HL-60 (cell line): ENCODE results near the gene ADCY3.

ENCODE experiments used
- DNase-seq, 2 experiments: peaks; one replicate each; pipeline ENCODE4 v3.0.0-alpha.2; 2010 to 2020; ENCODE audit warnings: low read depth in 1 of 2, low spot score in 1 of 2
- H3K27ac ChIP-seq: fragments of 250-450 bp; sonication (Bioruptor Pico); replicated peaks from 2 replicates; pipeline ENCODE4 v1.5.1; 2020; ENCODE audit warnings: mild to moderate bottlenecking, moderate library complexity
- H3K27me3 ChIP-seq: fragments of 250-450 bp; sonication (Bioruptor Pico); 2 replicates; pipeline ENCODE4 v1.5.1; 2021; ENCODE audit warnings: mild to moderate bottlenecking, moderate library complexity; ENCODE audit not compliant: insufficient read depth, poor library complexity, severe bottlenecking
- H3K4me3 ChIP-seq: replicated peaks from 2 replicates; pipeline ENCODE4 v1.5.1; 2011; ENCODE audit warnings: mild to moderate bottlenecking, control low read depth, low read length; ENCODE audit not compliant: insufficient read depth
- GABPA ChIP-seq: IDR thresholded peaks from 2 replicates; pipeline ENCODE4 v1.6.1; 2012; ENCODE audit warnings: low read depth
- POLR2AphosphoS5 ChIP-seq: IDR thresholded peaks from 2 replicates; pipeline ENCODE4 v1.6.1; 2012; ENCODE audit warnings: low read depth
- SPI1 ChIP-seq: IDR thresholded peaks from 2 replicates; pipeline ENCODE4 v1.6.1; 2012; ENCODE audit warnings: low read depth, mild to moderate bottlenecking, borderline replicate concordance
- TF ChIP-seq, protein P1 (sequence below): IDR thresholded peaks from 2 replicates; pipeline ENCODE4 v1.6.1; 2012; ENCODE audit warnings: low read depth; ENCODE audit not compliant: insufficient replicate concordance
- TF ChIP-seq, protein P2 (sequence below): IDR thresholded peaks from one replicate; pipeline ENCODE4 v1.5.1; 2011; ENCODE audit warnings: low read length, control low read depth, inconsistent platforms; ENCODE audit not compliant: insufficient read depth

The ADCY3 gene

DNA sequence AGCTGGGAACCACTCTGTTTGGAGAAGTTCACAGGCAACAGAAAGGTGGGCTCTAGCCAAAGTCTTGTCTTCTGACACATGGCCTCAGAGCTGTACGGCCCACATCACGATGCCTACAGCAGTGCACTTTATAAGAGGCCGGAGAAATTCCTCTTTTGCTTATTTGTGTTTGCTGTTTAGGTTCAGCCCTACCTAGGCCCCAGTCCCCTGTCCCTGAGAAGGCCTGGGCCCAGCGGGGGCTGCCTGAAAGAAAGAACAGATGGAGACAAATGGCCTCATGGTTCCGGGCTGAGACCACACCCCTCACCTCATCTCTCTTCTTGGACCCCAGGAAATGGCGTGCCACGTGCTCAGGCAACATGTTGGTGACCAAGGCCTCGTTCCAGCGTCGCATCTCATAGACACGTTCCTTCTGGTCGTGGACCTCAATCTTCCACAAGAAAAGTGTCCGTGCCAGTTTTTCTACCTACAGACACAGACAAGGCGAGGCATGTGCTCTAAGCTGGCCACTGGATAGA, 95.9 kb downstream of the ADCY3 start:
- H3K27me3 ChIP-seq, result no peaks in the 10 kb centered on the region
- H3K4me3 ChIP-seq, result no peak overlapping the region
- TF ChIP-seq GABPA (no peak), SPI1 (no peak), POLR2AphosphoS5 (no peak)
- TF ChIP-seq, protein P1, sequence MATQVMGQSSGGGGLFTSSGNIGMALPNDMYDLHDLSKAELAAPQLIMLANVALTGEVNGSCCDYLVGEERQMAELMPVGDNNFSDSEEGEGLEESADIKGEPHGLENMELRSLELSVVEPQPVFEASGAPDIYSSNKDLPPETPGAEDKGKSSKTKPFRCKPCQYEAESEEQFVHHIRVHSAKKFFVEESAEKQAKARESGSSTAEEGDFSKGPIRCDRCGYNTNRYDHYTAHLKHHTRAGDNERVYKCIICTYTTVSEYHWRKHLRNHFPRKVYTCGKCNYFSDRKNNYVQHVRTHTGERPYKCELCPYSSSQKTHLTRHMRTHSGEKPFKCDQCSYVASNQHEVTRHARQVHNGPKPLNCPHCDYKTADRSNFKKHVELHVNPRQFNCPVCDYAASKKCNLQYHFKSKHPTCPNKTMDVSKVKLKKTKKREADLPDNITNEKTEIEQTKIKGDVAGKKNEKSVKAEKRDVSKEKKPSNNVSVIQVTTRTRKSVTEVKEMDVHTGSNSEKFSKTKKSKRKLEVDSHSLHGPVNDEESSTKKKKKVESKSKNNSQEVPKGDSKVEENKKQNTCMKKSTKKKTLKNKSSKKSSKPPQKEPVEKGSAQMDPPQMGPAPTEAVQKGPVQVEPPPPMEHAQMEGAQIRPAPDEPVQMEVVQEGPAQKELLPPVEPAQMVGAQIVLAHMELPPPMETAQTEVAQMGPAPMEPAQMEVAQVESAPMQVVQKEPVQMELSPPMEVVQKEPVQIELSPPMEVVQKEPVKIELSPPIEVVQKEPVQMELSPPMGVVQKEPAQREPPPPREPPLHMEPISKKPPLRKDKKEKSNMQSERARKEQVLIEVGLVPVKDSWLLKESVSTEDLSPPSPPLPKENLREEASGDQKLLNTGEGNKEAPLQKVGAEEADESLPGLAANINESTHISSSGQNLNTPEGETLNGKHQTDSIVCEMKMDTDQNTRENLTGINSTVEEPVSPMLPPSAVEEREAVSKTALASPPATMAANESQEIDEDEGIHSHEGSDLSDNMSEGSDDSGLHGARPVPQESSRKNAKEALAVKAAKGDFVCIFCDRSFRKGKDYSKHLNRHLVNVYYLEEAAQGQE, result no peak
- TF ChIP-seq, protein P2, sequence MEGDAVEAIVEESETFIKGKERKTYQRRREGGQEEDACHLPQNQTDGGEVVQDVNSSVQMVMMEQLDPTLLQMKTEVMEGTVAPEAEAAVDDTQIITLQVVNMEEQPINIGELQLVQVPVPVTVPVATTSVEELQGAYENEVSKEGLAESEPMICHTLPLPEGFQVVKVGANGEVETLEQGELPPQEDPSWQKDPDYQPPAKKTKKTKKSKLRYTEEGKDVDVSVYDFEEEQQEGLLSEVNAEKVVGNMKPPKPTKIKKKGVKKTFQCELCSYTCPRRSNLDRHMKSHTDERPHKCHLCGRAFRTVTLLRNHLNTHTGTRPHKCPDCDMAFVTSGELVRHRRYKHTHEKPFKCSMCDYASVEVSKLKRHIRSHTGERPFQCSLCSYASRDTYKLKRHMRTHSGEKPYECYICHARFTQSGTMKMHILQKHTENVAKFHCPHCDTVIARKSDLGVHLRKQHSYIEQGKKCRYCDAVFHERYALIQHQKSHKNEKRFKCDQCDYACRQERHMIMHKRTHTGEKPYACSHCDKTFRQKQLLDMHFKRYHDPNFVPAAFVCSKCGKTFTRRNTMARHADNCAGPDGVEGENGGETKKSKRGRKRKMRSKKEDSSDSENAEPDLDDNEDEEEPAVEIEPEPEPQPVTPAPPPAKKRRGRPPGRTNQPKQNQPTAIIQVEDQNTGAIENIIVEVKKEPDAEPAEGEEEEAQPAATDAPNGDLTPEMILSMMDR, result no peak
- no peak for DNase-seq
- H3K27ac ChIP-seq, result no peak overlapping the region

GRCh38 chr2:24822049-24822706, 97.9 kb downstream of the ADCY3 start:
- H3K27me3 ChIP-seq, result no peaks in the 10 kb centered on the region
- TF ChIP-seq, protein P1, result no peak
- TF ChIP-seq POLR2AphosphoS5 (no peak), GABPA (no peak), SPI1 (no peak)
- TF ChIP-seq, protein P2, result no peak
- DNase-seq, result no peak
- no peak overlapping the region for H3K4me3 ChIP-seq
- no peak overlapping the region for H3K27ac ChIP-seq

- TF ChIP-seq, protein P2, result no peak
- no peak for TF ChIP-seq GABPA
- TF ChIP-seq, protein P1, result no peak
- TF ChIP-seq POLR2AphosphoS5, result no peak
- no peak for TF ChIP-seq SPI1
- H3K27ac ChIP-seq, result no peak overlapping the region
- DNase-seq, result no peak
- no peak overlapping the region for H3K4me3 ChIP-seq
- H3K27me3 ChIP-seq, result no peaks in the 10 kb centered on the region
These were observed 98.6 kb downstream of the ADCY3 start for GRCh38 chr2:24821433-24821891.
